Measurements from ENCODE around the gene MRPS27. TPM values are rescaled to one million over a fixed set of nuclear protein-coding genes. Genes with fewer than 3 reads are reported as not detected.

Gene MRPS27
- total and polyA plus RNA-seq, 2 donors from 2014 or later = 40.0 to 50.8 TPM

DNA sequence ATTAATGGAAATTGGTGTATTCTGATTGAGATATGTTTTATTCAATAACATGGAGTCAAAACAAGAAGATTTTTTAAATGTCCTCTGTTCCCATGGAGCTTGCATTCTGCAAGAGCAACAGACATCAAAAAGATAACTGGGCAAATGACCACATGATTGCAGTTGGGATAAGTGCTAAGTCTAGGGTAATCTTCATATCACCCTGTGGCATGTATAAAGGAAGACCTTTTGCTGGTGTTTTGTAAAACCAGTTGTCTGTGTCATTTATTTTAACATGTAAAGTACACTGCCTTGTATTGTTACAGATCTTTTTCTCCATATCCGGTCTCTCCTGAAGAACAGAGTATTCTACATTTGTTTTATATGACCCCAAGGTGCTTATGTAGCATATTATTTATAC lies 44.1 kb upstream of the MRPS27 start:
- Histone ChIP-seq H3K4me1 (ENCODE audit: control insufficient read depth in 2 of 3, insufficient read depth in 2 of 3, low read depth in 1 of 3, low read length in 3 of 3) (peaks cover 0 to 5% (median 0%) of the 10 kb centered on the region in 3 donors), H3K4me3 (ENCODE audit: low read length in 3 of 3) (no peak overlapping the region), H3K27me3 (ENCODE audit: control insufficient read depth, insufficient read depth, low read length) (no peaks in the 10 kb centered on the region), H3K9ac (ENCODE audit: low read length in 3 of 3) (no peak overlapping the region), H3K36me3 (ENCODE audit: control insufficient read depth in 2 of 3, insufficient read depth in 3 of 3, low read length in 3 of 3) (peaks cover 0 to 2% (median 0%) of the 10 kb centered on the region in 3 donors), H3K27ac (ENCODE audit: low read depth in 2 of 2, low read length in 2 of 2) (no peak overlapping the region), H3K9me3 (ENCODE audit: control insufficient read depth in 2 of 3, insufficient read depth in 1 of 3, low read length in 3 of 3) (no peaks in the 10 kb centered on the region)
- FAIRE-seq = no peak
- intact Hi-C loops (cut with DNase I) = loop anchor here (5.0 kb wide), 1 partner anchor 163 kb away; no protein-coding TSS in a partner anchor
- no peak for DNase-seq
- TF ChIP-seq CTCF (IDR thresholded peaks at IDR 0.05; ENCODE audit: borderline replicate concordance, extremely low read depth, insufficient read depth) = no peak

DNA sequence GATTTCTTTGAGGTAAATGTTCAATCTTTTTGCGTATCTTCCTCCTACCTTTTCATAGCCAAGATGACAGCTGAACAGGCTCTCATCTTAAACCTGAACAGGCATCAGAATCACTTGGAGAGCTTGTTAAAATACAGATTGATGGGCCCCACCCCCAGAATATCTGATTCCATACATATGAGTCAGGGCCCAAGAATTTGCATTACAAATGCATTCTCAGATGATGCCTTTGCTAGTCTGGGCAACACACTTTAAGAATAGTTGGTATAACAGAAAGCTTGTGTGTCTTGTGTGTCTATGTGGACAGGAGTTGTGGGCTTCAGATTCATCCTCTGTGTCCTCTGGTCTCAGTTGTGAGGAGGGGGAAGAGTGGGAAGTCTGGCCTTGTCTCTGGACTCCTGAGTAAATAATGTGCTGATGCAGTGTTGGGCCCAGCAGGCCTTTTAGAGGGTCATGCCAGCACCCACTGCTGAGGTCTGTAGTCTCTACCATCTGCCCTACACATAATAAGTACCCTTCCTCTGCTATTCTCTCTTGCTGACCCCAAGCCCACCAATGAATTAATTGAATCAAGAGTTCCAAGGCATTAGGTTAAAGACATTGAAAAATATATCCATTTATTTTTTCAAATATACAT lies 43.2 kb upstream of the MRPS27 start:
- Histone ChIP-seq H3K9ac (ENCODE audit: low read length in 3 of 3) (no peak overlapping the region), H3K4me1 (ENCODE audit: control insufficient read depth in 2 of 3, insufficient read depth in 2 of 3, low read depth in 1 of 3, low read length in 3 of 3) (peaks cover 0 to 5% (median 0%) of the 10 kb centered on the region in 3 donors), H3K9me3 (ENCODE audit: control insufficient read depth in 2 of 3, insufficient read depth in 1 of 3, low read length in 3 of 3) (no peaks in the 10 kb centered on the region), H3K4me3 (ENCODE audit: low read length in 3 of 3) (no peak overlapping the region), H3K27ac (ENCODE audit: low read depth in 2 of 2, low read length in 2 of 2) (no peak overlapping the region), H3K27me3 (ENCODE audit: control insufficient read depth, insufficient read depth, low read length) (no peaks in the 10 kb centered on the region), H3K36me3 (ENCODE audit: control insufficient read depth in 2 of 3, insufficient read depth in 3 of 3, low read length in 3 of 3) (peaks cover 0 to 7% (median 2%) of the 10 kb centered on the region in 3 donors)
- FAIRE-seq = no peak
- no peak for TF ChIP-seq CTCF (IDR thresholded peaks at IDR 0.05; ENCODE audit: borderline replicate concordance, extremely low read depth, insufficient read depth)
- intact Hi-C loops (cut with DNase I) = loop anchor here (5.0 kb wide), 1 partner anchor 164 kb away; no protein-coding TSS in a partner anchor
- DNase-seq = no peak

GRCh38 chr5:72359886-72360285 lies 39.8 kb upstream of the MRPS27 start:
- H3K4me3 ChIP-seq (ENCODE audit: low read length in 3 of 3) = no peak overlapping the region
- H3K36me3 ChIP-seq (ENCODE audit: control insufficient read depth in 2 of 3, insufficient read depth in 3 of 3, low read length in 3 of 3) = peaks cover 0 to 8% (median 2%) of the 10 kb centered on the region in 3 donors
- no peak overlapping the region for H3K27ac ChIP-seq (ENCODE audit: low read depth in 2 of 2, low read length in 2 of 2)
- no peaks in the 10 kb centered on the region for H3K27me3 ChIP-seq (ENCODE audit: control insufficient read depth, insufficient read depth, low read length)
- intact Hi-C loops (cut with DNase I) = loop anchor here (5.0 kb wide), 1 partner anchor 167 kb away; no protein-coding TSS in a partner anchor
- H3K9me3 ChIP-seq (ENCODE audit: control insufficient read depth in 2 of 3, insufficient read depth in 1 of 3, low read length in 3 of 3) = no peaks in the 10 kb centered on the region
- FAIRE-seq (no peak), DNase-seq (no peak)
- no peak for TF ChIP-seq CTCF (IDR thresholded peaks at IDR 0.05; ENCODE audit: borderline replicate concordance, extremely low read depth, insufficient read depth)
- H3K4me1 ChIP-seq (ENCODE audit: control insufficient read depth in 2 of 3, insufficient read depth in 2 of 3, low read depth in 1 of 3, low read length in 3 of 3) = no peaks in the 10 kb centered on the region
- H3K9ac ChIP-seq (ENCODE audit: low read length in 3 of 3) = no peak overlapping the region
